Activated B cell treated with CpG ODN at 0.5 μM for 24 hours (primary cell): ENCODE results near the gene RPS2. TPM values are rescaled to one million over a fixed set of nuclear protein-coding genes. Genes with fewer than 3 reads are reported as not detected.

Experiments used
- ATAC-seq: fragments of 200-7000 bp; cut with Tn5 transposase; one replicate; pipeline ENCODE4 v1.10.0; 2021; ENCODE audit warnings: low read depth, mild to moderate bottlenecking, moderate library complexity
- CTCF ChIA-PET: fragments of 350-600 bp; sonication (Branson Sonifier 250); formaldehyde crosslinking; loops from one replicate; lab custom pipeline; 2021; ENCODE audit warnings: antibody characterized with exemption; lab: Charles Lee
- POLR2A ChIA-PET: fragments of 350-600 bp; sonication (Branson Sonifier 250); formaldehyde crosslinking; loops from one replicate; lab custom pipeline; 2021; ENCODE audit warnings: antibody characterized with exemption; lab: Charles Lee
- DNase-seq: peaks from one replicate; pipeline ENCODE4 v3.0.0; 2022
- H3K27ac Mint-ChIP-seq: one replicate; pipeline ENCODE4 v1.8.0; 2020; ENCODE audit warnings: mixed read lengths
- H3K27me3 Mint-ChIP-seq: one replicate; pipeline ENCODE4 v1.8.0; 2021; ENCODE audit warnings: mixed read lengths
- H3K36me3 Mint-ChIP-seq: one replicate; pipeline ENCODE4 v1.8.0; 2021; ENCODE audit warnings: low read depth, mixed read lengths
- H3K4me1 Mint-ChIP-seq: one replicate; pipeline ENCODE4 v1.8.0; 2021; ENCODE audit warnings: mixed read lengths
- H3K4me3 Mint-ChIP-seq: one replicate; pipeline ENCODE4 v1.8.0; 2020; ENCODE audit warnings: mild to moderate bottlenecking, mixed read lengths
- H3K9me3 Mint-ChIP-seq: one replicate; pipeline ENCODE4 v1.8.0; 2020; ENCODE audit warnings: mixed read lengths
- CTCF ChIP-seq: fragments of 200-600 bp; IDR thresholded peaks from one replicate; pipeline ENCODE4 v1.8.0; 2022; ENCODE audit warnings: antibody characterized with exemption, mild to moderate bottlenecking
- intact Hi-C: fragments of 100-400 bp; cut with micrococcal nuclease; formaldehyde crosslinking; loops from one replicate; pipeline ENCODE4 v1.15.1; 2024
- total RNA-seq: library from RNA; stranded (reverse); gene quantifications from 2 replicates; pipeline ENCODE4 v1.2.3, GENCODE V29; 2022

RPS2 gene
- total RNA-seq, 1 donor from 2014 or later, result 5,116 TPM

GRCh38 chr16:1938316-1938715 lies 26.3 kb downstream of the RPS2 start:
- ATAC-seq, result no peak
- H3K27me3 Mint-ChIP-seq, result no peaks in the 10 kb centered on the region
- no peak for TF ChIP-seq CTCF
- H3K4me1 Mint-ChIP-seq, result peaks cover 25% of the 10 kb centered on the region
- DNase-seq, result no peak
- H3K4me3 Mint-ChIP-seq, result no peak overlapping the region
- ChIA-PET CTCF (no interaction called here), POLR2A (no interaction called here)
- H3K27ac Mint-ChIP-seq, result no peak overlapping the region
- intact Hi-C loops, result no loop called here
- H3K9me3 Mint-ChIP-seq, result no peaks in the 10 kb centered on the region
- H3K36me3 Mint-ChIP-seq, result peaks cover 21% of the 10 kb centered on the region

GRCh38 chr16:1936945-1937479 lies 27.6 kb downstream of the RPS2 start:
- Mint-ChIP-seq H3K4me3 (no peak overlapping the region), H3K36me3 (peaks cover 21% of the 10 kb centered on the region), H3K27ac (no peak overlapping the region), H3K4me1 (peaks cover 13% of the 10 kb centered on the region), H3K9me3 (no peaks in the 10 kb centered on the region), H3K27me3 (no peaks in the 10 kb centered on the region)
- no peak for DNase-seq
- ChIA-PET POLR2A (no interaction called here), CTCF (no interaction called here)
- no peak for ATAC-seq
- intact Hi-C loops, result no loop called here
- TF ChIP-seq CTCF, result no peak

GRCh38 chr16:1933097-1933661 lies 31.4 kb downstream of the RPS2 start:
- no peak for TF ChIP-seq CTCF
- POLR2A ChIA-PET, result no interaction called here

GRCh38 chr16:1932050-1933028 lies 32.3 kb downstream of the RPS2 start:
- TF ChIP-seq CTCF, result no peak
- H3K27me3 Mint-ChIP-seq, result no peaks in the 10 kb centered on the region
- POLR2A ChIA-PET, result no interaction called here
- H3K9me3 Mint-ChIP-seq, result no peaks in the 10 kb centered on the region
- CTCF ChIA-PET, result no interaction called here
- no peak overlapping the region for H3K4me3 Mint-ChIP-seq
- DNase-seq (no peak), ATAC-seq (no peak)
- intact Hi-C loops, result no loop called here
- H3K27ac Mint-ChIP-seq, result no peak overlapping the region
- H3K36me3 Mint-ChIP-seq, result peaks cover 3% of the 10 kb centered on the region
- H3K4me1 Mint-ChIP-seq, result peaks cover 2% of the 10 kb centered on the region

More at GRCh38 chr16:1933097-1933661, 31.4 kb downstream of the RPS2 start:
- ATAC-seq (no peak), DNase-seq (no peak)
- Mint-ChIP-seq H3K4me3 (no peak overlapping the region), H3K4me1 (peaks cover 2% of the 10 kb centered on the region), H3K27me3 (no peaks in the 10 kb centered on the region), H3K36me3 (peaks cover 8% of the 10 kb centered on the region), H3K27ac (no peak overlapping the region), H3K9me3 (no peaks in the 10 kb centered on the region)
- intact Hi-C loops, result no loop called here
- CTCF ChIA-PET, result no interaction called here

GRCh38 chr16:1930338-1930720 lies 34.3 kb downstream of the RPS2 start:
- Mint-ChIP-seq H3K4me3 (no peak overlapping the region), H3K4me1 (peaks cover 2% of the 10 kb centered on the region), H3K36me3 (no peaks in the 10 kb centered on the region), H3K9me3 (no peaks in the 10 kb centered on the region), H3K27me3 (peaks cover under 1% of the 10 kb centered on the region), H3K27ac (no peak overlapping the region)
- POLR2A ChIA-PET, result no interaction called here
- TF ChIP-seq CTCF, result no peak
- intact Hi-C loops, result no loop called here
- no peak for DNase-seq
- CTCF ChIA-PET, result no interaction called here
- ATAC-seq, result no peak
